Neural progenitor cell (in vitro differentiated cells): Measurements from ENCODE around the gene CELF6. TPM values are rescaled to one million over a fixed set of nuclear protein-coding genes. Genes with fewer than 3 reads are reported as not detected.
A peak's percentile ranks its signal among the peaks of the same experiment; 100 is the strongest.

Experiments
- DNase-seq: peaks from one replicate; pipeline ENCODE4 v3.0.0-alpha.2; 2016; ENCODE audit warnings: low spot score
- H2AFZ ChIP-seq: fragments of 200-600 bp; sonication (generic); replicated peaks from 2 replicates; pipeline ENCODE4 v1.6.1; 2016; ENCODE audit warnings: antibody characterized with exemption
- H3F3A ChIP-seq: fragments of 200-600 bp; sonication (generic); 2 replicates; pipeline ENCODE4 v1.6.1; 2016; ENCODE audit warnings: antibody characterized with exemption, low read depth
- H3K27ac ChIP-seq: fragments of 200-600 bp; sonication (generic); 2 replicates; pipeline ENCODE4 v1.5.1; 2016; ENCODE audit warnings: mild to moderate bottlenecking
- H3K27me3 ChIP-seq: fragments of 200-600 bp; sonication (generic); 2 replicates; pipeline ENCODE4 v1.6.1; 2016; ENCODE audit warnings: mild to moderate bottlenecking, moderate library complexity
- H3K36me3 ChIP-seq: fragments of 200-600 bp; sonication (generic); 2 replicates; pipeline ENCODE4 v1.5.1; 2016
- H3K4me1 ChIP-seq: fragments of 200-600 bp; sonication (generic); 2 replicates; pipeline ENCODE4 v1.6.1; 2016; ENCODE audit warnings: mixed run types
- H3K4me2 ChIP-seq: fragments of 200-600 bp; sonication (generic); 2 replicates; pipeline ENCODE4 v1.6.1; 2016
- H3K4me3 ChIP-seq: fragments of 200-600 bp; sonication (generic); 2 replicates; pipeline ENCODE4 v1.5.1; 2016
- H3K79me2 ChIP-seq: fragments of 200-600 bp; sonication (generic); 2 replicates; pipeline ENCODE4 v1.6.1; 2016; ENCODE audit warnings: low read depth
- H3K9ac ChIP-seq: fragments of 200-600 bp; sonication (generic); 2 replicates; pipeline ENCODE4 v1.6.1; 2016
- H3K9me3 ChIP-seq: fragments of 200-600 bp; sonication (generic); 2 replicates; pipeline ENCODE4 v1.5.1; 2016; ENCODE audit warnings: low read depth
- H4K20me1 ChIP-seq: fragments of 200-600 bp; sonication (generic); 2 replicates; pipeline ENCODE4 v1.6.1; 2016; ENCODE audit warnings: low read depth
- H3K27ac Mint-ChIP-seq: 3 replicates; pipeline ENCODE4 v1.8.0; 2021; ENCODE audit warnings: mixed read lengths
- H3K27me3 Mint-ChIP-seq: 2 replicates; pipeline ENCODE4 v1.8.0; 2022; ENCODE audit warnings: low read depth, mild to moderate bottlenecking, inconsistent platforms, moderate library complexity, mixed read lengths; ENCODE audit not compliant: insufficient read depth
- H3K36me3 Mint-ChIP-seq: 3 replicates; pipeline ENCODE4 v1.8.0; 2021; ENCODE audit warnings: mixed read lengths
- H3K4me1 Mint-ChIP-seq: 3 replicates; pipeline ENCODE4 v1.8.0; 2021; ENCODE audit warnings: mixed read lengths
- H3K4me3 Mint-ChIP-seq: 3 replicates; pipeline ENCODE4 v1.8.0; 2021; ENCODE audit warnings: mild to moderate bottlenecking, moderate library complexity, mixed read lengths
- H3K9me3 Mint-ChIP-seq: 3 replicates; pipeline ENCODE4 v1.8.0; 2020; ENCODE audit warnings: mixed read lengths
- CTCF ChIP-seq: fragments of 200-600 bp; sonication (generic); IDR thresholded peaks from 2 replicates; pipeline ENCODE4 v1.5.1; 2017; ENCODE audit warnings: antibody characterized with exemption, mild to moderate bottlenecking
- EZH2 ChIP-seq: fragments of 200-600 bp; sonication (generic); IDR thresholded peaks from 2 replicates; pipeline ENCODE4 v1.6.1; 2017; ENCODE audit warnings: antibody characterized with exemption, mild to moderate bottlenecking, moderate library complexity
- EZH2phosphoT487 ChIP-seq: fragments of 200-600 bp; sonication (generic); IDR thresholded peaks from 2 replicates; pipeline ENCODE4 v1.6.1; 2017; ENCODE audit warnings: antibody characterized with exemption
- total RNA-seq: library from RNA; depleted of rRNA; stranded (reverse); fragments of >200 nt; gene quantifications from 2 replicates; pipeline ENCODE4 v1.2.3, GENCODE V29; 2015; ENCODE audit warnings: low replicate concordance

The CELF6 gene
- total RNA-seq, 1 donor from 2014 or later = 0.95 TPM

- H3K9me3 ChIP-seq = no peaks in the 10 kb centered on the region
- H3K79me2 ChIP-seq = no peaks in the 10 kb centered on the region
- H3K27ac ChIP-seq = no peak overlapping the region
- peaks cover 7% of the 10 kb centered on the region for H3K36me3 Mint-ChIP-seq
- no peaks in the 10 kb centered on the region for H3K4me1 Mint-ChIP-seq
- H3F3A ChIP-seq = peaks cover 9% of the 10 kb centered on the region
- peak; percentile 75 for DNase-seq
- H3K4me1 ChIP-seq = no peaks in the 10 kb centered on the region
- H3K27me3 ChIP-seq = no peaks in the 10 kb centered on the region
- TF ChIP-seq EZH2phosphoT487 (no peak), EZH2 (no peak), CTCF (peak; percentile 58)
- no peak overlapping the region for H3K4me2 ChIP-seq
- no peak overlapping the region for H3K9ac ChIP-seq
- no peak overlapping the region for H3K4me3 ChIP-seq
- no peaks in the 10 kb centered on the region for H3K9me3 Mint-ChIP-seq
- H2AFZ ChIP-seq = no peak overlapping the region
- no peaks in the 10 kb centered on the region for H3K36me3 ChIP-seq
- no peak overlapping the region for H3K4me3 Mint-ChIP-seq
- no peak overlapping the region for H3K27ac Mint-ChIP-seq
- H4K20me1 ChIP-seq = no peaks in the 10 kb centered on the region
- peaks cover 2% of the 10 kb centered on the region for H3K27me3 Mint-ChIP-seq
Measured at GRCh38 chr15:72341361-72341760, 21.4 kb upstream of the CELF6 start.

GRCh38 chr15:72340366-72340765, 20.4 kb upstream of the CELF6 start:
- no peak overlapping the region for H3K4me3 Mint-ChIP-seq
- no peaks in the 10 kb centered on the region for H3K4me1 Mint-ChIP-seq
- no peak overlapping the region for H3K27ac Mint-ChIP-seq
- no peaks in the 10 kb centered on the region for H3K27me3 Mint-ChIP-seq
- no peak overlapping the region for H3K4me2 ChIP-seq
- no peak overlapping the region for H3K9ac ChIP-seq
- peaks cover 2% of the 10 kb centered on the region for H3K36me3 Mint-ChIP-seq
- H3F3A ChIP-seq = peaks cover 9% of the 10 kb centered on the region
- H4K20me1 ChIP-seq = no peaks in the 10 kb centered on the region
- H3K9me3 ChIP-seq = no peaks in the 10 kb centered on the region
- no peaks in the 10 kb centered on the region for H3K36me3 ChIP-seq
- no peaks in the 10 kb centered on the region for H3K79me2 ChIP-seq
- no peaks in the 10 kb centered on the region for H3K4me1 ChIP-seq
- H2AFZ ChIP-seq = no peak overlapping the region
- no peak overlapping the region for H3K27ac ChIP-seq
- no peak overlapping the region for H3K4me3 ChIP-seq
- TF ChIP-seq EZH2 (no peak), EZH2phosphoT487 (no peak), CTCF (no peak)
- no peaks in the 10 kb centered on the region for H3K27me3 ChIP-seq
- H3K9me3 Mint-ChIP-seq = no peaks in the 10 kb centered on the region
- no peak for DNase-seq

- no peak for DNase-seq
- Histone ChIP-seq H3K9me3 (no peaks in the 10 kb centered on the region), H3K9ac (no peak overlapping the region), H3K4me2 (no peak overlapping the region), H3K27me3 (no peaks in the 10 kb centered on the region), H3F3A (peaks cover 9% of the 10 kb centered on the region), H3K79me2 (no peaks in the 10 kb centered on the region), H4K20me1 (no peaks in the 10 kb centered on the region), H3K4me1 (no peaks in the 10 kb centered on the region), H2AFZ (no peak overlapping the region), H3K27ac (no peak overlapping the region), H3K4me3 (no peak overlapping the region), H3K36me3 (no peaks in the 10 kb centered on the region)
- no peaks in the 10 kb centered on the region for H3K9me3 Mint-ChIP-seq
- no peaks in the 10 kb centered on the region for H3K36me3 Mint-ChIP-seq
- no peaks in the 10 kb centered on the region for H3K4me1 Mint-ChIP-seq
- H3K27me3 Mint-ChIP-seq = no peaks in the 10 kb centered on the region
- no peak overlapping the region for H3K27ac Mint-ChIP-seq
- TF ChIP-seq CTCF = no peak
- no peak for TF ChIP-seq EZH2phosphoT487
- no peak for TF ChIP-seq EZH2
- no peak overlapping the region for H3K4me3 Mint-ChIP-seq
Measured at GRCh38 chr15:72339777-72340177, 19.8 kb upstream of the CELF6 start.
